A549 (cell line): ENCODE data around the gene TRPC5OS.

Source experiments
- CTCF ChIP-seq: fragments of >200 bp; sonication (Bioruptor Twin); formaldehyde crosslinking; IDR thresholded peaks from 3 replicates; pipeline ENCODE4 v1.5.1; 2016
- EP300 ChIP-seq, 2 experiments: fragments of >200 bp; sonication (Bioruptor Twin); formaldehyde crosslinking; IDR thresholded peaks; 2 replicates in 1 of 2; 3 replicates in 1 of 2; pipeline ENCODE4 v1.6.1; 2016 to 2017
- ESRRA ChIP-seq: fragments of 150-350 bp; IDR thresholded peaks from 2 replicates; pipeline ENCODE4 v1.6.1; 2014; ENCODE audit warnings: mild to moderate bottlenecking, low read length, borderline replicate concordance
- GATA3 ChIP-seq: IDR thresholded peaks from 2 replicates; pipeline ENCODE4 v1.6.1; 2012; ENCODE audit warnings: borderline replicate concordance
- JUN ChIP-seq, 2 experiments: fragments of >200 bp; sonication (Bioruptor Twin); formaldehyde crosslinking; IDR thresholded peaks; 2 replicates in 1 of 2; 3 replicates in 1 of 2; pipeline ENCODE4 v1.6.1; 2016 to 2017
- MAX ChIP-seq: IDR thresholded peaks from 2 replicates; pipeline ENCODE4 v1.6.1; 2012
- PBX3 ChIP-seq: IDR thresholded peaks from 2 replicates; pipeline ENCODE4 v1.6.1; 2012
- POLR2A ChIP-seq: IDR thresholded peaks from 2 replicates; pipeline ENCODE4 v1.6.1; 2012; ENCODE audit warnings: mild to moderate bottlenecking, low read length
- USF2 ChIP-seq: fragments of 450-650 bp; IDR thresholded peaks from 2 replicates; pipeline ENCODE4 v1.6.1; 2014; ENCODE audit warnings: antibody characterized with exemption
- ZC3H11A ChIP-seq: fragments of 450-650 bp; IDR thresholded peaks from 2 replicates; pipeline ENCODE4 v1.6.1; 2014; ENCODE audit warnings: antibody characterized with exemption, mild to moderate bottlenecking

GRCh38 chrX:111886678-111887077 lies 10.7 kb downstream of the TRPC5OS start:
- TF ChIP-seq PBX3: no peak
- TF ChIP-seq JUN (IDR thresholded peaks at IDR 0.05): no peak
- TF ChIP-seq CTCF: no peak
- TF ChIP-seq POLR2A: no peak
- TF ChIP-seq ZC3H11A: no peak
- TF ChIP-seq GATA3: no peak
- no peak for TF ChIP-seq EP300 (IDR thresholded peaks at IDR 0.05)
- no peak for TF ChIP-seq ESRRA
- TF ChIP-seq MAX: no peak
- TF ChIP-seq USF2: no peak
